Stimulated activated CD4-positive, alpha-beta T cell treated with anti-CD3 and anti-CD28 coated beads, TNF-alpha, amount 100 ng/mL, for 4 hours (primary cell): ENCODE results near the gene AHNAK2.

ENCODE experiments used
- DNase-seq, 3 experiments: peaks; one replicate each; pipeline ENCODE4 v3.0.0-alpha.2; 2020; ENCODE audit warnings: low read depth in 3 of 3

AHNAK2 gene

DNA sequence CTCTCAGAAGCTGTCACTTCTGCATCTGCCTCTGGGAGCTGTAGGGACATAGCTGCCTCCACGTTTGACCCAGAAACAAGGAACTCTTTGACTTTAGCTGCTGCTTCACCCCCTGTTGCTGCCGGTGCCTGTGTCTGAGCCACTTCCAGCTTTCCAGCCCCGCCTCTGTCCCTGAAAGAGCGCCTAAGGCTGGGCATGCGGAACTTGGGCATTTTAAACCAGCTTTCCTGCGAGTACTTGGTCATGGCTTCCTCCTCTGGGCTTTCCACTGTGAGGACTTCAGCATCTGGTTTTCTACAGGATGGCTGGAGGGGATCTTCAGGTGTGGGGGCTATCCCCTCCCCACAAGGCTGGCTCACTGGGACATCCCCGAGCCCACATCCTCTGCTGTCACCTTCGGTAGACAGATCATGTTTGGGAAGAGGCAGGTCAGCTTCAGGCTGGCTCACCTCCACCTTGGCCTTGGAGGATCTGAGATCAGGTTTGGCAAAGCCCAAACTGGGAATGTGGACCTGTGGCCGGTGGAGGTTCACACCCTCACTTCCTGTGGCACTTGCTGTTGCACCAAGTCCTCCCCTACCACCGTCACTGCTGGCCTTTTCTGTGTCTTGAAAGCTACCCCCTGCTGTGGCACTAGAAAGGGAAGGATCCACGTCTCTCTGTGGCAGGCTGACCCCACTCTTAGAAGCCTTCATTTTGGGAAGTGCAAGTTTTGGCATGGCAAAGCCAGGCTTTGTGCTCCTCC is 38.3 kb downstream of the AHNAK2 start:
- no peak for DNase-seq

DNA sequence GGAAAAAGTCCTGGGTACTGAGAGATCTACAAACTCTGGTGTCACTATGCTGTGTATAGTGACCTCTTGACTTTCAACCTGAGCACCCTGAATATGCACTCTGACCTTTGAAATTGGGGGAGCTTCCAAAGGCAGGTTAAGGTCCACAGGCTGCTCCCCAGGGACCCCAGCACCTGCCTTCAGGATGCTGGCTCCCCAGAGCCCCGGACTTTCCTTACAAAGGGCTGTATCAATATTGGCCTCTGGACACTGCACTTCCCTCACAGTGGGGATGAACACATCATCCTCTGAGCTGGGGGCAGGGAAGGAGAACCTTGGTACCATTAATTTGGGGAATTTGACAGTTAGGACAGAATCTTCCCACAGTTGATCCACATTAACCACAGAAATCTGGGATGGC is 39.2 kb downstream of the AHNAK2 start:
- no peak for DNase-seq

- no peak for DNase-seq
These were observed 39.7 kb downstream of the AHNAK2 start for GRCh38 chr14:104938436-104938835.

DNA sequence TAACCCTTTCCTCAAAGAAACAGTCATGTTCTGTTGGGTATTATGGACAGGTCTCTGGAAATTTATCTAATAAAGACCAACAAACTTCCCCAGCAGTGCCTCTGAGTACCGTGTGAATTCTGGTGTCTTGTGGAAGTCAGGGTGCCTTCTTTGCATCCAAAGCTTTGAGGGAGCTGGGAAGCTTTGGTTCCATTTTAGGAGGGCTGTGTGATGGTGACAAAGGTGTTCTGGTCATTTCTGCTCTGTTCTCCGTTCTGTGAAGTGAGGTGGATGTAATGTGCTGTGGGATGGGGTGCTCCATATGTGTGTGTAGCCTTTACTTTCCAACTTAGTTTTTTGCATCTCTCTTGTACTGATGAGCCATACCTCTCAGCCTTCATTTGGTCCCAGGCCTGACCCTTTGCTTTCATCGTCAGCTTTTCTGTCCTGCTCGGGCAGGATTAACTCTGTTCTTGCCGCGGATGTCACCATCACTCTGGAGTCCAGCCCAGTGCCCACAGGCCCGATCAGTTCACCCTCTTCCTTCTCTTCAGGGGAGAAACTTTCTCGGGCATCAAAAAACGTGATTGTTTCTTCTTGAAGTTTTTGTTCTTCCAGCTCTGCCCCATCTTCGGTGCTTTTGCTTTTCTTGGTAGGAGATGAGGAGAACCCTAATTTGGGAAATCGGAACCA is 40.3 kb downstream of the AHNAK2 start:
- DNase-seq: no peak

GRCh38 chr14:104937161-104937560 is 41.0 kb downstream of the AHNAK2 start:
- DNase-seq: no peak

DNA sequence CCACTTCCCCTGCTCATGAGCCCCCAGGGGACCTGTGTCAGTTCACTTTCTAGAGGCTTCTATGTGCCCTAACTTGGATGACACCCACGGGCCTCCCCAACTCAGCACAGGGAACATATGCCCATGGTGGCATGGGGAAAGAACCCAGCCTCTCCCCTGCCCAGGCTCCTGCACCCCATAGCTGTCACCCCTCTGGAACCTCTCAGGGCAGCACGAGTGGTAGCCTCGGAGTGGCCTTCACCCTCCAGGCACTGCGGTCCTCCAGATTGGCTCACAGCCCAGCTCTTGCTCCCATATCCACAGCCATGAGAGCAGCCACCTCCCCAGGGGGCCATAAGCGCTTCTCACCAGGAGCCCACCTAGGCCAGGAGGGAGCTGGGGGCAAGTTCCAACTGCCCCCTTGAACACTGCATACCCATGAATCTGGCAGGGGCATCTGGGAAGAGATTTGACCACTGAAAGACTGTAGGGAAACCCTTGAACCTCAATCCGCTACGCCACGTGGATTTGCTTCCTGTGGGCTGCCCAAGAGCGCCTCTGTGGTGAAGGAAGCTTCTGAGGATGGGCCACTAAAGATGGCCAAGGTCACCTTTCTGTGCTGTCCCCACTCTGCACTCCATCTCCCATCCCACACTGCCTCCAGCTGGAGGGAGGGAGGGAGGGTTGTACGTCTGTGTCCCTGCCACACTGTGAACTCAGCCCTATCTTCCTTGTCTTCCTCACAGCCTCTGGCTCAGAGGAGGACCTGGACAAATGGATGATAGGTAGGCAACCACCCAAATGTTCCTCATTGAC is 41.6 kb downstream of the AHNAK2 start:
- no peak for DNase-seq

- no peak for DNase-seq
These were observed 42.2 kb downstream of the AHNAK2 start for GRCh38 chr14:104935955-104936354.

DNA sequence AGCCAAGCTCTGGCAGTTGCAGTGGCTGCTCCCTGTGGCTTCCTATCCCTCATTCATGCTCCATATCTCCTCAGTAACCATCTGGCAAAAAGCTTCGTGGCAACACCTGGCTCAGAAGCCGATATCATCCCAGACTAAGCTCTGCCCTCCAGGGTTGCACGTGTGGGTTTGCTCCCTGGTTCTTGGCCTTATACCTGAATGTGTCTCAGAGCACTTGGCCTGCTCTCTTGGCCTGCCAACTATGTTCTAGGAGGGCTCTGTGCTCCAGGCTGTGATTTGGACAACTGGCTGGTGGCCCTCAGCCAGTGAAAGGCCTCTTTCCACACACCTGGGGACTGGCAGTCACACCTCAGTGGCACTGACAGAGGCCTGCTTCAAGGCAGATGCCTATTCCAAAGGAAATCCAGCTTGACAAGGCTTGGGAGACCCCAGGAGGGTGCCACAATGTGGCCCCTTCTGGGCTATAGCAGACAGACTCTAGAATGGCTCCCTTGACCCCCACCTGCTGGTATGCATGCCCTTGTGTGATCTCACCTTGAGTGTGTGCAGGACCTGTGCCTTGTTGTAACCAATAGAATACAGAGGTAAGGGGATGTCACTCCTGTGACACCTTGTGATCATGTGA is 43.0 kb downstream of the AHNAK2 start:
- no peak for DNase-seq

DNA sequence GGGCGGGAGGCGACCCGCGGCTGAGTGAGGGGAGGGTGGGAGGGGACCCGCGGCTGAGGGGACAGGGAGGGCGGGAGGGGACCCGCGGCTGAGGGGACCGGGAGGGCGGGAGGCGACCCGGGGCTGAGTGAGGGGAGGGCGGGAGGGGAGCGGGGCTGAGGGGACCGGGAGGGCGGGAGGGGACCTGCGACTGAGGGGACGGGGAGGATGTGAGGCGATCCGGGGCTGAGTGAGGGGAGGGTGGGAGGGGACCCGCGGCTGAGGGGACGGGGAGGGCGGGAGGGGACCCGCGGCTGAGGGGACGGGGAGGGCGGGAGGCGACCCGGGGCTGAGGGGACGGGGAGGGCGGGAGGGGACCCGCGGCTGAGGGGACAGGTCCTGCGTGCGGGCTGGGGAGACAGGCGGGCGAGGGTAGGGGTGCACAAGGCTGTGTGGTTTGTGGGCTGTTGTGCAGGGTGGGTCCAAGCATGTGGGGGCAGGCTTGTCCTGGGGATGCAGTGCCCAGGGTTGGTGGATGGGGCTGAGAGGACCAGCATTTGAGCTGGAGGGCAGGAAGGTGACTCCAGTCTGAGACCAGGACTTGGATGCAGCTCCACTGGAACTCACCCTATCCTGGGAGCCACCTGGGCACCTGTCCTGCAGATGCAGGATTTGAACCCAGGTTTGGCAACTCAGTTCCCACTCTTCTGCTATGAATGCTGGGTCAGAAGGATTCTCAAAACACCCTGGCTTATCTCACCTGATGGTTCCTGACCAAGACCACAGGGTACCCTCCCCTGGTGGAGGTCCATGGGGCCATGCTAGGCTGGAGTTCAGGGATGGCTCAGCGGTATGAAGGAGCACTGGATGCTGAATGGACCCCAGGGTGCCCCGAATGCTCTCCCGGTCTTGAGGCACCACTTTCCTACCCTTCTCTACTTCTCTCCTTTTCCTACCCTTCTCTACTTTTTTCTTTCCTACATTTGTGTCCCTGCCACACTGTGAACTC is 44.1 kb downstream of the AHNAK2 start:
- DNase-seq: no peak

- DNase-seq: peak; percentile 74 to 85 (median 77)
These were observed 45.2 kb downstream of the AHNAK2 start for GRCh38 chr14:104932676-104933631.

- DNase-seq: no peak
These were observed 46.2 kb downstream of the AHNAK2 start for GRCh38 chr14:104931771-104932675.

GRCh38 chr14:104931304-104931770 is 46.8 kb downstream of the AHNAK2 start:
- no peak for DNase-seq

DNA sequence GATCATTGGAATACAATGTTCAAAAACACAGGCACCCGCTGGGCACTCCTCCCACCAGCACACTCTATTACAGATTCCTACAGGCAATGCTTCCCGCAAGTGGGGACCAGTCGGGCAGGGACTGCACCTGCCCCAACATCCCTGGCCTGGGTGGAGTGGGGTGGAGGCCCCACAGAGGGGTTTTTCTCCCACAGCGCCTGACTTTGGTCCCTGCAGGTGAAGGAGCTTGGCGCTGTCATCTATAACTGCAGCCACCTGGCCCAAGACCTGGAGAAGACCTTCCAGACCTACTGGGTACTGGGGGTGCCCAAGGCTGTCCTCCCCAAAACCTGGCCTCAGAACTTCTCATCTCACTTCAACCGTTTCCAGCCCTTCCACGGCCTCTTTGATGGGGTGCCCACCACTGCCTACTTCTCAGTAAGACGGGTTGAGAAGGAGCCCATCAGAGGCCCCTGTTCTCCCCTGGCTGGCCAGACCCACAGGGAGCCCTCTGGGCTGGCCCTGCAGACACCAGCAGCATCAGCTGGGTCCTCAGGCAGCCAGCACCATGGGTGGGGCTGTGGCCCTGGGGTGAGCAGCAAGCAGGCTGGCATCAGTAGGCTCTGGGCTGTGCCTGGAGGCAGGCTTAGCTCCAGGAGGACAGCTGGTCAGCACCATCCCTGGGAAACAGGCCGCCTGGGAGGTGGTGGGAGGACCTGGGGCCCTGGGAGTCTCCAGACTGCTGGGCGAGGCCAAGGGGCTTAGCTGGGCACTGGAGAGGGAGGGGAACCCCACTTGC is 47.5 kb downstream of the AHNAK2 start:
- DNase-seq: no peak

DNA sequence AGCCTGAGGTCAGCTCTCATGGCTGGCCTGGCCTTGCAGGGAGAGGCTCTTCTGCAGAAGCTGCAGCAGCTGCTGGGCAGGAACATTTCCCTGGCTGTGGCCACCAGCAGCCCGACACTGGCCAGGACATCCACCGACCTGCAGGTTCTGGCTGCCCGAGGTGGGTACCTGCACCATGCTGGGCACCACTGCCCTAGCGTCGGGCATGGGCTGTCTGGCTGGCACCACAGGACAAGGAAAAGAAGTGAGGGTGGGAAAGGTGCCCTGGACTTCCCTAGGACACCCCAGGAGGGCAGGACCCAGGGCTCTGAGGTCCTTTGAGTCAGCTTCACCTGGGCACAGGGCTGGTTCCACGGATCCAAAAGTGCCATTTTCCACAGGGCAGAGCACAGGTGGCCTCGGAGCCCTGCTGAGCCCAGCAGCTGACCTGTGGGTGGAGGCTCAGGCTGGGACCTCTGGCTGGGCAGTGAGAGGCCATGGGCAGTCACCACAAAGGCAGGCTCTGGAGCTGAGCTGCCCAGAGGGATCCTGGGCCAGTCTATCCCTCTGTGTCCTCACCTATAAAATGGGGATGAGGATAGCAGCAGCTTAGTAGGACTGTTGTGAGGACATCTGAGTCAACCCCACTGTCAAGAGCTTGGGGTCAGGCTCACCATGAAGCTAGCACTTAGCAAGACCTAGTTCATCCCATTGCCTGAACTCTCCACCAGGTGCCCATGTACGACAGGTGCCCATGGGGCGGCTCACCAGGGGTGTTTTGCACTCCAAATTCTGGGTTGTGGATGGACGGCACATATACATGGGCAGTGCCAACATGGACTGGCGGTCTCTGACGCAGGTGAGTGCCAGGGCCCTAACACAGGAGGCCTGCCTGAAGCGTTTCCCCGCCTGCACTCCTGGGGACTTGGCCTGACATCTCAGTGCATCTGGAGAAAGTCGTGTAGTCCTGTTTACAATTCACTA is 48.6 kb downstream of the AHNAK2 start:
- no peak for DNase-seq

DNA sequence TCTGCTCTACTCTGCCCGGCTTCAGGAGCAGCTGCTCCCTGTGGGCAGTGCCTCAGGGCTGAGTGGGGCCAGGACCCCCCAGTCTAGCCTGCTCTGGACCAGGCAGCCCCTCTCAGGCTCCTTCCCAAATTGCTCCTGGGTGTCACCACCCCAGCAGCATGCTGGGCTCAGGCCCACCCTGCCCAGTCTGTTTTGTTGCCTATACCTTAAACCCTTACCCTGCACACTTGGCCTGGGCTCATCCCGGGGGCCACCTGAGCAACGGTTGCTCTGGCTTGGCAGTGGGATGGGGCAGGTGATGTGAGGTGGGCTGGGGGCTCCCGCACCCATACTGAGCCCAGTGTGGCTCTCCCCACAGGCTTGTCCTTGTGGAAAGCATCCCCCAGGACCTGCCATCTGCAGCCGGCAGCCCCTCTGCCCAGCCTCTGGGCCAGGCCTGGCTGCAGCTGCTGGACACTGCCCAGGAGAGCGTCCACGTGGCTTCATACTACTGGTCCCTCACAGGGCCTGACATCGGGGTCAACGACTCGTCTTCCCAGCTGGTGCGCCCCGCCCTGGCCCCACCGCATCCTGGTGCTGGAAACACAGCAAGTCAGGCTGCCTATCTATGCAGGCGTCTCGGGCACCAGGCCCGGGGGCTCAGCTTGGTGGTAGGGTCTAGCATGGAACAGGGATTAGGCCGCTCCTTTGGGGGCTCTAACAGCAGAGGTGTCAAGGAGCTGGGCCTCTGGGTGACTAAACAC is 49.6 kb downstream of the AHNAK2 start:
- no peak for DNase-seq

DNA sequence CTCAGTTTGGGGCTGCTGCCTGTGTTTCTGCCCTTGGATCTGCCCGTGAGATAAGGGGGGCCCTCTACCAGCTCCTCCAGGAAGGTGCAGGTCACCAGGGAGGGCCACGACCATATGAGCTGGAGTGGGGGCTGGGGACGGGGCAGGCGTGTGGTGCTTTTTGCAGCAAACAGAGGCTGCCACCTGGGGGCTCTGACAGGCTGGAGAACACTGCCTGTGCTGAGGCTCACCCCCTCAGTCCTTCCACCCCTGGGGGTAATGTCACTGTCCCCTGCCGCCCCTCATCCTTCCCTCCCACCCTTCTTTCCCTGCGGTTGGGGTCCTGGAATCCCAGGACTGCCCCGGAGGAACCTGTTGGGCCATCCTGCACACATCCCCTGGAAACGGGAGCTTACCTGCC is 50.3 kb downstream of the AHNAK2 start:
- no peak for DNase-seq
